Naive thymus-derived CD4-positive, alpha-beta T cell (primary cell): ENCODE results near the gene CORO2B. TPM values are rescaled to one million over a fixed set of nuclear protein-coding genes. Genes with fewer than 3 reads are reported as not detected.
"Not testable (repeated sequence)": the region's sequence is repeated elsewhere in the genome, so short reads cannot be mapped to it uniquely, and the experiment has no call there.

Source experiments
- ATAC-seq: fragments of 150-1000 bp; cut with Tn5 transposase; 2 replicates; pipeline ENCODE4 v1.10.0; 2021; ENCODE audit warnings: mild to moderate bottlenecking, moderate library complexity
- CTCF ChIA-PET: fragments of 350-600 bp; sonication (Branson Sonifier 250); formaldehyde crosslinking; loops from one replicate; lab custom pipeline; 2021; ENCODE audit warnings: antibody characterized with exemption; lab: Charles Lee
- POLR2A ChIA-PET: fragments of 350-600 bp; sonication (Branson Sonifier 250); formaldehyde crosslinking; loops from one replicate; lab custom pipeline; 2021; ENCODE audit warnings: antibody characterized with exemption, inconsistent platforms; lab: Charles Lee
- DNase-seq, 9 donors: peaks; one replicate each; pipeline versions ENCODE4 v3.0.0 to v3.0.0-alpha.2; 2020 to 2022; ENCODE audit warnings: mixed read lengths in 1 of 9
- H3K27ac ChIP-seq: one replicate; pipeline ENCODE4 v1.7.0; 2013; ENCODE audit warnings: mild to moderate bottlenecking, low read depth, low read length, moderate library complexity
- H3K27me3 ChIP-seq, 2 donors: one replicate each; pipeline ENCODE4 v1.7.0; 2013; ENCODE audit warnings: low read length in 2 of 2, mild to moderate bottlenecking in 2 of 2, moderate library complexity in 2 of 2; ENCODE audit not compliant: control insufficient read depth in 2 of 2, insufficient read depth in 2 of 2
- H3K36me3 ChIP-seq, 3 experiments: 1 replicate in 2 of 3; 2 replicates in 1 of 3; pipeline ENCODE4 v1.7.0; 2013; ENCODE audit warnings: low read length in 3 of 3, mild to moderate bottlenecking in 3 of 3, moderate library complexity in 1 of 3; ENCODE audit not compliant: insufficient read depth in 3 of 3, control insufficient read depth in 2 of 3
- H3K4me1 ChIP-seq, 2 donors: one replicate each; pipeline ENCODE4 v1.7.0; 2013; ENCODE audit warnings: low read length in 2 of 2, mild to moderate bottlenecking in 2 of 2, moderate library complexity in 1 of 2; ENCODE audit not compliant: control insufficient read depth in 2 of 2, insufficient read depth in 2 of 2
- H3K4me3 ChIP-seq: 2 replicates; pipeline ENCODE4 v1.7.0; 2013; ENCODE audit warnings: mild to moderate bottlenecking, low read length
- H3K9me3 ChIP-seq, 3 experiments: 1 replicate in 2 of 3; 2 replicates in 1 of 3; pipeline ENCODE4 v1.7.0; 2013; ENCODE audit warnings: low read length in 3 of 3; ENCODE audit not compliant: control insufficient read depth in 2 of 3
- H3K27ac Mint-ChIP-seq, 9 donors: one replicate each; pipeline ENCODE4 v1.8.0; 2020 to 2022; ENCODE audit warnings: mixed read lengths in 9 of 9, mild to moderate bottlenecking in 8 of 9, moderate library complexity in 5 of 9, inconsistent platforms in 2 of 9
- H3K27me3 Mint-ChIP-seq, 5 donors: one replicate each; pipeline ENCODE4 v1.8.0; 2021 to 2022; ENCODE audit warnings: mixed read lengths in 5 of 5, mild to moderate bottlenecking in 1 of 5
- H3K36me3 Mint-ChIP-seq, 5 donors: one replicate each; pipeline ENCODE4 v1.8.0; 2020 to 2022; ENCODE audit warnings: mixed read lengths in 5 of 5, mild to moderate bottlenecking in 3 of 5, inconsistent platforms in 1 of 5
- H3K4me1 Mint-ChIP-seq, 7 donors: one replicate each; pipeline ENCODE4 v1.8.0; 2020 to 2022; ENCODE audit warnings: mixed read lengths in 7 of 7, mild to moderate bottlenecking in 3 of 7, inconsistent platforms in 1 of 7
- H3K4me3 Mint-ChIP-seq, 10 donors: one replicate each; pipeline ENCODE4 v1.8.0; 2020 to 2022; ENCODE audit warnings: mild to moderate bottlenecking in 10 of 10, mixed read lengths in 10 of 10, moderate library complexity in 6 of 10, inconsistent platforms in 2 of 10
- H3K9me3 Mint-ChIP-seq, 11 donors: one replicate each; pipeline ENCODE4 v1.8.0; 2020 to 2022; ENCODE audit warnings: mixed read lengths in 11 of 11, mild to moderate bottlenecking in 4 of 11, inconsistent platforms in 1 of 11, moderate library complexity in 1 of 11
- intact Hi-C, 2 donors: fragments of 100-400 bp; cut with micrococcal nuclease; formaldehyde crosslinking; loops; one replicate each; pipeline ENCODE4 v1.15.1; 2023
- polyA plus RNA-seq, 2 donors: library from polyadenylated mRNA; unstranded; fragments of 300-500 nt; fragmentation: Illumina TruSeq; gene quantifications; one replicate each; pipeline ENCODE4 v1.2.3, GENCODE V29; 2021
- total RNA-seq, 6 experiments: library from RNA in 5 of 6; stranded (reverse) in 5 of 6; gene quantifications; 1 replicate in 5 of 6; 2 replicates in 1 of 6; pipeline ENCODE4 v1.2.3 and lab custom pipeline; 2021 to 2026

CORO2B gene
- total and polyA plus RNA-seq, 7 experiments from 2014 or later: 0.15 TPM; not detected in 6

GRCh38 chr15:68603951-68604350 lies 25.2 kb downstream of the CORO2B start:
- Mint-ChIP-seq H3K27me3 (peaks cover 0 to 8% (median 3%) of the 10 kb centered on the region in 5 donors), H3K4me1 (no peaks in the 10 kb centered on the region), H3K9me3 (peaks cover 0 to 10% (median 0%) of the 10 kb centered on the region in 11 donors), H3K36me3 (no peaks in the 10 kb centered on the region), H3K27ac (no peak overlapping the region), H3K4me3 (no peak overlapping the region)
- no peaks in the 10 kb centered on the region for H3K9me3 ChIP-seq
- H3K36me3 ChIP-seq: no peaks in the 10 kb centered on the region
- POLR2A ChIA-PET: no interaction called here
- no peak overlapping the region for H3K4me3 ChIP-seq
- ATAC-seq: no peak
- intact Hi-C loops: no loop called here
- DNase-seq: no peak
- CTCF ChIA-PET: no interaction called here
- no peaks in the 10 kb centered on the region for H3K27me3 ChIP-seq
- no peaks in the 10 kb centered on the region for H3K4me1 ChIP-seq
- no peak overlapping the region for H3K27ac ChIP-seq

GRCh38 chr15:68604840-68605478 lies 26.2 kb downstream of the CORO2B start:
- POLR2A ChIA-PET, H3K9me3 ChIP-seq, H3K4me1 Mint-ChIP-seq, H3K36me3 Mint-ChIP-seq, intact Hi-C loops, DNase-seq, H3K27ac Mint-ChIP-seq, CTCF ChIA-PET, H3K4me1 ChIP-seq, H3K4me3 ChIP-seq, ATAC-seq, H3K36me3 ChIP-seq, H3K27me3 ChIP-seq, H3K27me3 Mint-ChIP-seq, H3K27ac ChIP-seq, H3K4me3 Mint-ChIP-seq: not testable (repeated sequence)
- H3K9me3 Mint-ChIP-seq: peaks cover 0 to 10% (median 0%) of the 10 kb centered on the region in 11 donors

GRCh38 chr15:68606375-68606774 lies 27.6 kb downstream of the CORO2B start:
- Histone ChIP-seq H3K4me3 (no peak overlapping the region), H3K27ac (no peak overlapping the region), H3K9me3 (no peaks in the 10 kb centered on the region), H3K36me3 (no peaks in the 10 kb centered on the region), H3K4me1 (no peaks in the 10 kb centered on the region), H3K27me3 (no peaks in the 10 kb centered on the region)
- ChIA-PET CTCF (no interaction called here), POLR2A (no interaction called here)
- ATAC-seq: no peak
- intact Hi-C loops: no loop called here
- Mint-ChIP-seq H3K9me3 (peaks cover 0 to 10% (median 0%) of the 10 kb centered on the region in 11 donors), H3K4me3 (no peak overlapping the region), H3K27ac (no peak overlapping the region), H3K27me3 (peaks cover 0 to 5% (median 0%) of the 10 kb centered on the region in 5 donors), H3K4me1 (no peaks in the 10 kb centered on the region), H3K36me3 (no peaks in the 10 kb centered on the region)
- no peak for DNase-seq

GRCh38 chr15:68608206-68608843 lies 29.5 kb downstream of the CORO2B start:
- Mint-ChIP-seq H3K27me3 (peaks cover 0 to 11% (median 4%) of the 10 kb centered on the region in 5 donors), H3K27ac (no peak overlapping the region), H3K36me3 (no peaks in the 10 kb centered on the region), H3K4me1 (no peaks in the 10 kb centered on the region), H3K4me3 (no peak overlapping the region), H3K9me3 (peaks cover 0 to 10% (median 0%) of the 10 kb centered on the region in 11 donors)
- Histone ChIP-seq H3K9me3 (no peaks in the 10 kb centered on the region), H3K4me1 (no peaks in the 10 kb centered on the region), H3K27me3 (no peaks in the 10 kb centered on the region), H3K4me3 (no peak overlapping the region), H3K27ac (no peak overlapping the region), H3K36me3 (no peaks in the 10 kb centered on the region)
- no peak for ATAC-seq
- ChIA-PET POLR2A (no interaction called here), CTCF (no interaction called here)
- DNase-seq: no peak
- intact Hi-C loops: no loop called here

- intact Hi-C loops: no loop called here
- H3K9me3 ChIP-seq: no peaks in the 10 kb centered on the region
- Mint-ChIP-seq H3K36me3 (no peaks in the 10 kb centered on the region), H3K27ac (no peak overlapping the region), H3K27me3 (peaks cover 0 to 11% (median 4%) of the 10 kb centered on the region in 5 donors), H3K9me3 (peaks cover 0 to 10% (median 0%) of the 10 kb centered on the region in 11 donors), H3K4me1 (no peaks in the 10 kb centered on the region), H3K4me3 (no peak overlapping the region)
- ATAC-seq (no peak), DNase-seq (no peak)
- H3K27me3 ChIP-seq: no peaks in the 10 kb centered on the region
- H3K27ac ChIP-seq: no peak overlapping the region
- H3K4me3 ChIP-seq: no peak overlapping the region
- H3K4me1 ChIP-seq: no peaks in the 10 kb centered on the region
- ChIA-PET POLR2A (no interaction called here), CTCF (no interaction called here)
- no peaks in the 10 kb centered on the region for H3K36me3 ChIP-seq
These were observed 30.0 kb downstream of the CORO2B start for GRCh38 chr15:68608844-68609232.

GRCh38 chr15:68609629-68610028 lies 30.8 kb downstream of the CORO2B start:
- no peaks in the 10 kb centered on the region for H3K4me1 Mint-ChIP-seq
- Histone ChIP-seq H3K4me3 (no peak overlapping the region), H3K27ac (no peak overlapping the region), H3K36me3 (no peaks in the 10 kb centered on the region), H3K27me3 (no peaks in the 10 kb centered on the region), H3K4me1 (no peaks in the 10 kb centered on the region), H3K9me3 (no peaks in the 10 kb centered on the region)
- peaks cover 0 to 10% (median 0%) of the 10 kb centered on the region in 11 donors for H3K9me3 Mint-ChIP-seq
- ATAC-seq: no peak
- H3K27ac Mint-ChIP-seq: no peak overlapping the region
- H3K36me3 Mint-ChIP-seq: no peaks in the 10 kb centered on the region
- DNase-seq: no peak
- H3K27me3 Mint-ChIP-seq: peaks cover 0 to 11% (median 8%) of the 10 kb centered on the region in 5 donors
- intact Hi-C loops: no loop called here
- CTCF ChIA-PET: no interaction called here
- POLR2A ChIA-PET: no interaction called here
- no peak overlapping the region for H3K4me3 Mint-ChIP-seq

GRCh38 chr15:68610825-68611224 lies 32.0 kb downstream of the CORO2B start:
- H3K36me3 Mint-ChIP-seq: no peaks in the 10 kb centered on the region
- H3K4me1 Mint-ChIP-seq: no peaks in the 10 kb centered on the region
- H3K4me3 Mint-ChIP-seq: no peak overlapping the region
- H3K27me3 Mint-ChIP-seq: peaks cover 0 to 11% (median 8%) of the 10 kb centered on the region in 5 donors
- no peak overlapping the region for H3K4me3 ChIP-seq
- no peaks in the 10 kb centered on the region for H3K4me1 ChIP-seq
- no peak overlapping the region for H3K27ac Mint-ChIP-seq
- intact Hi-C loops: no loop called here
- peaks cover 0 to 8% (median 0%) of the 10 kb centered on the region in 11 donors for H3K9me3 Mint-ChIP-seq
- H3K9me3 ChIP-seq: no peaks in the 10 kb centered on the region
- ChIA-PET POLR2A (no interaction called here), CTCF (no interaction called here)
- H3K27ac ChIP-seq: no peak overlapping the region
- H3K27me3 ChIP-seq: no peaks in the 10 kb centered on the region
- no peak for ATAC-seq
- no peaks in the 10 kb centered on the region for H3K36me3 ChIP-seq
- no peak for DNase-seq
